RCC 7860 (cell line): ENCODE measurements around the gene TIMM8A.
"Not testable (repeated sequence)": the region's sequence is repeated elsewhere in the genome, so short reads cannot be mapped to it uniquely, and the experiment has no call there.

Source experiments
- DNase-seq: peaks from one replicate; pipeline ENCODE4 v3.0.0-alpha.2; 2015; ENCODE audit warnings: low spot score
- FAIRE-seq: peaks from 2 replicates; lab custom pipeline; 2012; peaks lifted over from hg19 to GRCh38; lab: Jason Lieb, UNC

TIMM8A gene

GRCh38 chrX:101360390-101360789 is 11.8 kb upstream of the TIMM8A start:
- DNase-seq, result no peak
- no peak for FAIRE-seq

DNA sequence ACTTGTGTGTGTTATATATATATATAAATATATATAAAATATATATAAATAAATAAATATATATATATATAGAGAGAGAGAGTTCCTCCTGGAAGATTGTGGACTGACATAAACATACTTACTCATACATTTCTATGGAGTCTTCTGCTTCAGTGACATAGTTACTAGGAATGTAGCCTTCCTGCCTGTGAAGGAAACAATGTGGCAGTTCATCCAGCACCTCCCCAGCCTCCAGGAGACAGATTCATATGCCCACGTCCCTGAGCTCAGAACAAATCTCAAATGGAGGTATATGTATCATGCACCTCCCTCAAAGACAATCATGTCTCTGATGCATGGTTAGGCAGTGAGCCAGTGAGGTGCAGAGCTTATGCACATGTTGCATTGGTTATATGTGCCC is 11.4 kb upstream of the TIMM8A start:
- DNase-seq (no peak), FAIRE-seq (no peak)

DNA sequence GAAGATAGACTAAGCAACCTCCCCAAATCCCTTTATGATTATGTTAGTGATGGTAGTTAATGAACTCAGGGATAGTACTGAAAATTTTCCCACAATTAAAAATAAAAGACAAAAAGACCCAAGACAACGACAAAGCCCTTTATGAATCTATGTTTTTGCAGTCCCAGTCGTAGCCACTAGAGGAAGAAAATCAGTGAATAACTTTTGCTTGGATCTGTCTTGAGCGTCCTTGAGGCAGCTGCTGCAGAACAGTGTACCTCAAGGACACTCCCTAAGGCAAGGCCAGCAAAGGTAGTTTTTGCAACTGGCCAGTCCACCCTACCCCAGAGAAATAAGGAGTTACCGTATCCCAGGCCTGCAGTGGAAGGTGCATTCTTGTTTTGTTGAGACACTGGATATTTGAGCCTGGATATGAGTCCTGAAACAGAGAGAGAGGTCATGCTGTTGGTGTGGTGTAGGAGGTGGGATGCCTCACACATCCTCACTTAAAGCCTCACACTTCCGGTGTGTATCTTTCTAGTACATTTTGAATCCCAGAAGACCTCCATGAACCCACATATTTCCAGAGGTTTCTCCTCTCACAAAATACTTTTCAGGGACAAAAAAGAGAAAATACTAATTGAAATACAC is 8.7 kb upstream of the TIMM8A start:
- FAIRE-seq (peak; percentile 27), DNase-seq (no peak)

- no peak for DNase-seq
- no peak for FAIRE-seq
Measured at GRCh38 chrX:101349193-101349562, 636 bp upstream of the TIMM8A start.

GRCh38 chrX:101347859-101348451 is 587 bp downstream of the TIMM8A start:
- DNase-seq (no peak), FAIRE-seq (no peak)

DNA sequence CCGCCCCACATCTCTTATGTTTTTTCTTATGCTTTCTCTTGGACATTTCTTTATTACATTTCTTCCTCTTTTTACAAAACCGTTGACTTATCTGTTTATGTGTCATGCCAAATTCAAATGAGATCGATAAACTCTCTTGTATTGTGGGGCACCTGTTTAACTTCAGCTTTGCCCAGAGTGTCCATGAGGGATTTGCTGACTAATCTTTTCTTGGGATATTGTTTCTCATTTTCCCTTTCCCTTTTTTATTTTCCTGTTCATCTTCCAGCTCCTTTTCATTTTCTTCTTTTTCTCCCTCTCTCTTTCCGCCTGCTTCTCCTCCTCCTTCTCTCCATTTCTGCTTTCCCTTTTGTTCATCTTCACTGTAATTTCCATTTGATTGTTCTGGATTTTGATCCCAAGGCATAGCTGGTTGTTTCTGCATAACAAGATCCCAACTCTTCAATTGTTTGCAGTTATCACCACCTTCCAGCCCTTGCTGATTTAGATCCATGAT is 10.7 kb downstream of the TIMM8A start:
- DNase-seq (no peak), FAIRE-seq (no peak)

- not testable (repeated sequence) for FAIRE-seq, DNase-seq
Measured at GRCh38 chrX:101334310-101334709, 14.2 kb downstream of the TIMM8A start.

DNA sequence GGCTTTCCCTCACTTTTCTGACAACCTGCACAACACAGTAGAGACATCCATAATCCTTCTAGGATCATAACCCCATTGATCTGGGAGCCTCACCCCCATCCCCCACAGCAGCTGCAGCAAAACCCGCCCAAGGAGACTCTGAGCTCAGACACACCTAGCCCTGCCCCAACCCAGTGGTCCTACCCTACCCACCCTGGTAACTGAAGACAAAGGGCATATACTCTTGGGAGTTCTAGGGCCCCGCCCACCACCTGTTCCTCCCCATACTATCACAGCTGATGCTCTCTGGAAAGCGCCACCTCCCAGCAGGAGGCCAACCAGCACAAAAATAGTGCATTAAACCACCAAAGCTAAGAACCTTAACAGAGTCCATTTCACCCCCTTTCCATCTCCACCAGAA is 21.9 kb downstream of the TIMM8A start:
- FAIRE-seq, DNase-seq: not testable (repeated sequence)

DNA sequence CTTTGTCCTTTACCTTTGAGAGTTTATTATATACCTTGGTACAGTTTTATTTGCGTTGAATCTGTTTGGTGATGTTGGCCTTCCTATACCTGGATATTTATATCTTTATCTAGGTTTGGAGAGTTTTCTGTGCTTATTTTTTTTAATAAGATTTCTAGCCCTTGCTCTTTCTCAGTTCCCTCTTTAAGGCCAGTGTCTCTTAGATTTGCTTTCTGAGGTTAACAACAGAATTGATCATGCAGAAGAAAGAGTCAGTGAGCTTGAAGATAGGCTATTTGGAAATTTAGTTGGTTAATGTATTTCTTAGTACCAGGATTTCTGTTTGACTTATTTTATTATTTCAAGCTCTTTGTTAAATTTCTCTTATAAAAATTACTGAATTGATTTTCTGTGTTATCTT is 44.8 kb downstream of the TIMM8A start:
- DNase-seq, result no peak
- no peak for FAIRE-seq
